ENCODE data around the gene CDHR2.

GRCh38 chr5:176610435-176610773 lies 61.3 kb downstream of the CDHR2 start:
- TF ChIP-seq CTCF (IDR thresholded peaks at IDR 0.05) (no peak), POLR2A (IDR thresholded peaks at IDR 0.05) (no peak), POLR2AphosphoS5 (IDR thresholded peaks at IDR 0.05) (no peak), EP300 (IDR thresholded peaks at IDR 0.05) (no peak)
